GM23248 (cell line): ENCODE measurements around the gene SETBP1.

Experiments used
- EZH2 ChIP-seq: fragments of 200-600 bp; sonication (generic); IDR thresholded peaks from 2 replicates; pipeline ENCODE4 v1.6.1; 2018; ENCODE audit warnings: antibody characterized with exemption, mild to moderate bottlenecking; ENCODE audit not compliant: insufficient read depth, poor library complexity, severe bottlenecking
- EZH2phosphoT487 ChIP-seq: fragments of 200-600 bp; sonication (generic); IDR thresholded peaks from 2 replicates; pipeline ENCODE4 v1.6.1; 2018; ENCODE audit warnings: antibody characterized with exemption, moderate library complexity, mild to moderate bottlenecking, low read depth; ENCODE audit not compliant: insufficient read depth

GRCh38 chr18:44771572-44771955 is 90.9 kb downstream of the SETBP1 start:
- TF ChIP-seq EZH2 (no peak), EZH2phosphoT487 (no peak)
